NCI-H128 (cell line): Measurements from ENCODE around the gene ANAPC7.
"Not testable (repeated sequence)": the region's sequence is repeated elsewhere in the genome, so short reads cannot be mapped to it uniquely, and the experiment has no call there.

Experiments
- DNase-seq: peaks from one replicate; lab custom pipeline; 2025; ENCODE audit not compliant: unreplicated experiment; lab: John Stamatoyannopoulos, UW

The ANAPC7 gene

DNA sequence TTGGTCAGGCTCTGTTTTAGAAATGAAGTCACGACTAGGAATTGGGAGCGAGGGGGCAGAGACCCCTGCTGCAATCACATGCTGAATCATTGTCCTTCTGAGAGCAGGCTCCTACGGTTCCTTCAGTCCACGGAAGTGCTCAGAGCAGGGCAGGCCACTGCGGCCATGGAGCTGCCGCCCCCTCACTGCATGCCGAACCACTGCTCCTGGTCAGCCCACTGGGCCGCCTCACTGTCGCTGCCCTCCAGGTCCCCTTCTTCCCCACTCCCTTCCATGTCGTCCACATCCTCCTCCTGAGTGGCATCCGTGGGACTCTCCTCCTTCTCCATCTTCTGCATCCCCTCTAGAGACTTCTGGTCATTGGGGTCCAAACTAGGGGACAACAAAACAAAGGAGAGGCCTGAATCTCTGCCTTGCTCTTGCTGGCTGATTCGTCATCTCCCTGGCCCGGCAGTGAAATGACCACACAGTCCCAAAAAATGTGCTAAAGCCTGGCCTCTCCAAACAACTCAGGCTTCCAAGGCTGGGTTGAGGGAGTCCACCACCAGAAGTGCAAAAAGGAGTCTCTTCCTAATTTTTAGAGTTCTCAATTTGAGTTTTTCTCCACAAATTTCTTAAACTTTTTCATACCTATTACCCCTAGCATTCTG, 29.4 kb downstream of the ANAPC7 start:
- DNase-seq = no peak

DNA sequence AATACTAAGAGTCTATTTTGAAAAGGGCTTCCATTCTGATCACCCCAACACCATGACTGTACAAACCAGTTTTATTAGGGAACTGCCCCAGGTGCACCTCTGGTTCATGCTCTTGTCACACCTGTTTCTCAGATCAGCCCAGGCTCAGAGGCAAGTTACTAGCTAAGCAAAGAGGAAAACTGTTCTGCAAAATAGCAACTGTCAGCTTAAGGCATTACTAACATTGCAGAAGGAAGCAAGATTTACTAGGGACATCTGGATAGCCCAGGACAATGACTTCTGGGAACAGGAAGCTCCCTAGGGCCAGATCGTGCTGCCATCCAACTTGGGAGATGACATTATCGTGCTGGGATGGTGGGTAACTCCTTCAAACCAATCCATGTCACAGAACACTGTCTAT, 30.1 kb downstream of the ANAPC7 start:
- no peak for DNase-seq

DNA sequence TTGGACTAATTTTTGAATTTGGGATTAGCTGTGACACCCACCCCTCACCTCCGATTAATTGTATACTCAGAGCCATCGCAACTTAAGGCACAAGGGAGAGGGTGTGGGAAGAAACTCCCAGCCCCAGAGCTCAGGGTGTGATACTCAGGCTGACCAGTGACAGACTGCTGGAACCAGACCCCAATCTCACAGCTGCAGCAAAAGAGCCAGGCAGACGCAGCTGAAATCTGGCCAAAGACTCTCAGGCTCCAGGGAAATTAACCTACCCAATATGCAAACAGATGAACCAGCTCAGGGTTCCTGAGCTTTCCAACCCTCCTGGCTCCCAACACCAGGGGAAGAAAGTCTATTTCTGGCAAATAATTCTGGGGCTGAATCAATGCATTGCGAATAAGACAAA, 30.5 kb downstream of the ANAPC7 start:
- DNase-seq = no peak

DNA sequence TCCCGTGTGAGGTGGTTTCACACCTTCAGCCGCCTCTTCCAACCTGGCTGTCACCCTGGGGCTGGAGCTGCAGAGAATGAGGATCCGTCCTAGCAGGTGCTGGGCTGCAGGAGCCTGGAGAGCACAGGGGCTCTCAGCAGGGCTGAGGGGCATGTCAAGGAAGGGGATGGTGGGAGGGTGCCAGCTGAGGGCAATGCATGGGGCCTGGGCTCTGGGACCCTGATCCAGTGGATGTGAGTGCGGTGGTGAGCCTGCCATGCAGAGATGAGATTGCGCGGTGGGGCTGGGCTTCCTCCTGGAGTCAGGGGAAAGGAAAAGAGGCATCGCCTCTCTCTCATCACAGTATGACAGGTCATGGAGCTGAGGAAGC, 31.5 kb downstream of the ANAPC7 start:
- DNase-seq = no peak

DNA sequence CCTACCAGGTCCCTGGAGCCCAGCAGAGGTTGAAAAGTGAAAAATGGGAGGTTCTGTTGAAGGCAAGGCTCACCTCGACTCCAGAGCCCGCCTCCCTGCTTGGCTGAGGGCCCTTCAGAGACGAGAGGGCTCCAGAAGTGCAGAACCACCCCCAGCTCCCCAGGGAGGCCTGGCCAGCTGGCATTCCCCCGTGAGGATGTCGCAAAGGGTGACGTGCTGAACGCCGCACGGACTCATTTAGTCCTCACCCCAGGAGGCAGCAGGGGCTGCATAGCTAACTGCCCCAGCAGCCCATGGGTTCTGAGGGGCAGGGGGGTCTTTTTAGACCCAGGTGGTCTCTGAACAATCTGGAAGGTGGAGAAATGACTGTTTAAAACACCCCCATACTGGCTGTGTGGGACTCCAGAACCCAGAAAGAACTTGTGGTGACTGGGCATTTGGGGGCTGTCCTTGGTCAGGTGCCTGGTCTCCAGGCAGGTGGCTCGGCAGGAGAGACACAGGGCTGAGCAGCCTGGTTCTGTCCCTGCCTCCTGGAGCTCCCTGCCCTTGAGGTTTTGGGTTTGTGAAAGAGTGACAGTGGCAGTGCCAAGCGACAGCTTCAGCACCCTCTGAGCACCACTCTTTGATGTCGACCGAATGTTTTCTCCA, 32.0 kb downstream of the ANAPC7 start:
- peak; percentile 14 for DNase-seq

DNA sequence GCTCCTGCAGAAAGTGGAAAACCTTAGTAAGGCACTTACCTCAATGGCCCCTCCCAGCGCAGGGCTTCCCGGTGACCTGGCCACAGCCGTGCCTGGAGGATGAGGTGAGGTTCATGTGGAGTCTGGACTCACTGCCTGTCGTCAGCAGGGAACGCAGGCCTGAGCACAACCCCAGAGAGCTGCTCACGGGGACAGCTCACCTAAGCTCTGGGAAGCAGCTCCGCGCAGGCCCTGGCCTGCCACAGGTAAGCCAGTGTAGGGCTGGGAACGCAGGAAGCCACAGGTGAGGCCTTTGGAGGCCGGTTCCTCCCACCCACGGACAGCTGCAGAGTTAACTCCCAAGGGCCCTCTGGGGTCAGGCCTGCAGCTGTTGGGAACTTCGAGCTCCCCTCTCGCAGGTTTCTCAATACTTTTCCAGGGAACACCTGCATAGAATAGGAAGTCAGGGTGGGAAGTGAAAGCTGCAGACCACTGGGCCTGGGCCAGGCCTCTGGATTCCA, 32.7 kb downstream of the ANAPC7 start:
- no peak for DNase-seq

DNA sequence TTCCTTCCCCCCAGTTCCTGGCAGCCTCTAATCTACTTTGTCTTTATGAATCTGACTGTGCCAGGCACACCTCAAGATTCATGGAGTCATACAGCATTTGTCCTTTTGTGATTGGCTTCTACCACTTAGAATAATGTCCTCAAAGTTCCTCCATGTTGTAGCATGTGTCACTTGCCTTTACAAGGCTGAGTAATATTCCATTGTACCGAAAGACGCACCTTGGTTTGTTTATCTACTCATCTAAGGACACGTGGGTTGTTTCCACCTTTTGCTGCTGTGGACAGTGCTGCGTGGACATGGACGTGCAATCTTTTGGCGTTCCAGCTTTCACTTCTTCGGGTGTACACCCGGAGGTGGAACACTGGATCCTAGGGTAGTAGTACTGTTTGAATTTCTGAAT, 33.5 kb downstream of the ANAPC7 start:
- DNase-seq = no peak

DNA sequence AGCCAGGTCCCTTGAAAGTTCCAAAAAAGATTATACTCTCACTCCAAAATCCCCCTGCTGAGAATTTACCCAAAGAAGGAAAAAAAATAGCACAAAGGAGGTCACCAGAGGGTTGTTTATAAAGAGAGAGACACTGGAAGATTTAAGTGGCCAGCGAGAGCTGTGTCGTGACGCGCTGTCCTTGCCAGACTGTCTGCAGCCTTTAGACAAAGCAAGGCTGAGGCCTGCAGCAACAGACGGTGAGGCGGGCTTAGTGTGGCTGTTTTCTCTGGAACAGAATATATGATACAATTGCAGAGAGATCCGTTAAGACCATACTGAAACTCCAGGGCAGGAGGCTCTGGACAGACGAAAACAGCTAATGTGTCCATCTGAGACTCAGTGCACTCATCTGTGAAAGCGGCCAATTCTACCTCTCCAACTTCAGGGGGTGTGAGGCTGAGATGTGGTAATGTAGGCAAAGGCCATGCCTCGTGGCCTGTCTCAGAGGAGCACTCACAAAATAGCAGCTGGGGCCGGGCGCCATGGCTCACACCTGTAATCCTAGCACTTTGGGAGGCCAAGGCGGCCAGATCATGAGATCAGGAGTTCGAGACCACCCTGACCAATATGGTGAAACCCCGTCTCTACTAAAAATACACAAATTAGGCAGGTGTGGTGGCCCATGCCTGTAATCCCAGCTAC, 36.2 kb downstream of the ANAPC7 start:
- DNase-seq = no peak

DNA sequence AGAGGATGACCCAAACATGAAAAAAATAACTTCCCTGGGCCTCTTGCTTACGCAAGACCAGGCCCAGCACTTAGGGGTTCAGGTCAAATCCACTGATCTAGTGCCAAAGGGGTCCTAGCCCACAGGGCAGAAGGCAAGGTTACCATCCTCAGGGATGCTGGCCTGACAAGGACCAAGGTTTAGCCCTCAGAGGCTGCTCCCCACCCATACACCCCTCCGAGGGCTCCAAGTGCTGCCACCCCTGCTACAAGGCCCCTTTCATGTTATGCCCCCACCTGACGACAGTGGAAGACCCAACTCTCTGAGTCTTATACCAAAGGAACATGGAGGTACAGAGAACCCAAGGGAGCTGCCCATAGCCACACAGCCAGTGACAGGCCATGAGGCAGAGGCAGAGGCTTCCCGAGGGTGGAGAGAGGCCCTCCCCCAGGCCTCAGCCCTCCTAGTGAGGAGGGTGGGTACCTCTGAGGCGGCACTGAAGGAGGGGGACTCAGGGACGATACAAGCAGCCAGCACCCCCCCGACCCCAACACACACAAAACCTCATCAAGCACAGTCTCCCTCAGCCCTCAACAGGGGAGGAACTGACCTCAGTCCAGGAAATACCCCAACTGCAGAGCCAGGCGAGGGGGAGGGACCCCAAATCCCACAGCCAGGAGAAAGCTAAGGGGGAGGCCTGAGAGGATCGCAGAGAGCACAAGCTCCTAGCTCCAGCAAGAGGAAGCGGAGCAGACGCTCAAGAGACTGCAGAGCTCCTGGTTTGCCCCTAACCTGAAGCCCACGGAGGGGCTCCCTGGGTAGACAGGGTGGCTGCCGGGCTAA, 37.0 kb downstream of the ANAPC7 start:
- DNase-seq = no peak

DNA sequence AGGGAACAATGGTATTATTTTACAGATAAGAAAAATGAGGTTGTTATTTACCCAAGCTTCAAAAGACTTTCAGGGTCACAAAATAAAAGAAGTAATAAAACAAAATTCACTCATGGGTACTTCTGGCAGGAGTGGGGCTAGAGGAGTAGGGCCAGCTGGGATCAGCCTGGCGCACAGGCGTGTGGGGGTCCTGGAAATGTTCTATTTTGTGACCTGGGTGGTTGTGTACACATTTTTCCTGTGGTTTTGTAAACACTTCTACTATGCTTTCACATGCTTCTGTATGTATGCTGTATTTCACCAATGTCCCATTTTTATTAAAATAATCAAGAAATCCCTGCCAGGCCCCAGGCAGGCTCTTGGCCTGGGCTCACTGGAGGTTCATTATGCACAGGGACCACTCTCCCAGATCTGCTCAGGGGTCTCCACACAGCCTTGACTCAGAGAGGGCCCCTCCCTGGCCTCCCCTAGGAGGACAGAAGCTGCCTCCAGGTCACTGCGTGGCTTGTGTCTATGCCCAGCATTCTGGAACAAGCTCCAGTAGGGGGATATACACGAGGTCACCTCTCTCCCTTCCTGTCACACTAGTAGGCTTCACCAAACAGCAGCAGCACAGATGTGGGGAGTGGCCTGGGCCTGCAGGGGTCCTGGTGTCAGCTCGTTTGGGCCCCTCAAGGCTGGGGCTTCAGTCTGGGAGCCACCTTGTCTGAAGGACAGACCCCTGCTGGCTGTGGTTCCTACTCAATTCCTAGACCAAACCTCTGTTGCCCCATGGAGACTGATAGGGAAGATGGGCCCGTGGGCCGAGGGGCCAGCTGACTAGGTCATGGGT, 37.8 kb downstream of the ANAPC7 start:
- DNase-seq = no peak

DNA sequence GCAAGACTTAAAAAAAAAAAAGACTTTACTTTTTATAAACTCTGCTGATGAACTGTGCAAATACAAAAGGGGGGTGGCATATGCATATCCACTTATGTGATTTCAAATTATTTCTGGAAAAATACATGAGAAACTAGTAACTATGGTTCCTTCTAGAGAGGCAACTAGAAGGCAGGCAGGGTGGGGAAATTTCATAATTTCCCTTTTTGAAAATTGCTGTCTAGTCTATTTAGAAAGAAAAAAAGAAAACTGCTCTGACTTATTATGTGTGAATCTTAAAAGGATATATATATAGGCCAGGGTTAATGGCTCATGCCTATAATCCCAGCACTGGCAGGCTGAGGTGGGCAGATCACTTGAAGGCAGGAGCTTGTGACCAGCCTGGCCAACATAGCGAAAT, 42.3 kb downstream of the ANAPC7 start:
- DNase-seq = no peak

DNA sequence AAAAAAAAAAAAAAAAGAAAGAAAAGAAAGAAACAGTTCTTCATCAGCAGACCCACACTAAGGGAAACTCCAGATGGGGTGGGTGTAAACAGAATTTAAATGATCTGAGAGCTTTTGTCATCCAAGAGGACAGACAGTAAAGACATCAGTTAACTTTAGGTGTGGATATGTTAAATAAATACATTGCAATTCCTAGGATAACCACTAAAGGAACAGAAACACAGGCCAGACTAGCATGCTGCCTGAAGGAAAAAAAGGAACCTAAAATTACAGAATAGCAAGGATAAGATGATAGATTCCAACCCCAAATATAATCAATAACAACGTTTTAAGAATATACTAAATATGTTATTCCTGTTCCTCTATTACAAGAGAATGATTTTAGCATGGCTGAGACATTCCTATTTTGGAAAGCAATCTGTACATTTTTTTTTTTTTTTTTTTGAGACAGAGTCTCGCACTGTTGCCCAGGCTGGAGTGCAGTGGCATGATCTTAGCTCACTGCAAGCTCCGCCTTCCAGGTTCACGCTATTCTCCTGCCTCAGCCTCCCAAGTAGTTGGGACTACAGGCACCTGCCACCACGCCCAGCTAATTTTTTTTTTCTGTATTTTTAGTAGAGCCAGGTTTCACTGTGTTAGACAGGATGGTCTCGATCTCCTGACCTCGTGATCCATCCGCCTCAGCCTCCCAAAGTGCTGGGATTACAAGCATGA, 45.0 kb downstream of the ANAPC7 start:
- not testable (repeated sequence) for DNase-seq

DNA sequence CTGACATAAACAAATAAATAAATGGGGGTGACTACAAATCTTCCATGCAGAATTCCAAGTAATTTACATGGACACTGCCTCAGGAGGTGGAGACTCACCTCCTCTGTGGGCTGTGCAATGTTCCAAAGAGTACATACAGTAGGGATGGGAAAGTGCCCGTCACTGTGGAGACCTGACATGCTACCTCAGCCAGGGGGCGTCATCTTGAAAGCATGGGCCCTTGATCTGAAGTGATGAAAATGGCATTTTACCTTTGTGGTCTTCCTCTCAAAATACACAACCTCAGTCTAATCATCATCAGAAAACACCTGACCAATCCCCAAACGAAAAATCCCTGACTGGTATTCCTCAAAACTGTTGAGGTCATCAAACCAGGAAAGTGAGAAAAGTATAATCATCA, 48.4 kb downstream of the ANAPC7 start:
- no peak for DNase-seq

DNA sequence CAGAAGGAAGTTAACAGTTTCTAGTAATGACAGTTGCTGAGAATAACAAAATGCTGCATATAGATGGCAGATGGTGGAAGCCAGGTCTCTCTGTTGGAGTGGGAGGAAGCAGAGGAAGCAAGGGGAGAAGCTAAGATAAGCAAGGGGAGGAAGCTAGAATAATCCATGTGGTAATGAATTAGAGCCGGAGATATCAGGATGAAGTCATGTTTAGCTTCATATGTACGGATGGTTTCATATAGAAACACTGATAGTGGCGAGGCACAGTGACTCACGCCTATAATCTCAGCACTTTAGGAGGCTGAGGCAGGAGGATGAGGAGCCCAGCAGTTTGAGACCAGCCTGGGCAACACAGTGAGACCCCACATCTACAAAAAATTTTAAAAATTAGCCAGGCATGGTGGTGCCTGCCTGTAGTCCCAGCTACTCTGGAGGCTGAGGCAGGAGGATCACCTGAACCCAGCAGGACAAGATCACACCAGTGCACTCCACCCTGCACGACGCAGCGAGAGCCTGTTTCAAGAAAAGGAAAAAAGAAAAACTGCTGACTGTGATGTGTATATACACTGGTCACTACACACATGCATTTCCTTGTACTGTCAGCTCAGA, 49.2 kb downstream of the ANAPC7 start:
- no peak for DNase-seq

DNA sequence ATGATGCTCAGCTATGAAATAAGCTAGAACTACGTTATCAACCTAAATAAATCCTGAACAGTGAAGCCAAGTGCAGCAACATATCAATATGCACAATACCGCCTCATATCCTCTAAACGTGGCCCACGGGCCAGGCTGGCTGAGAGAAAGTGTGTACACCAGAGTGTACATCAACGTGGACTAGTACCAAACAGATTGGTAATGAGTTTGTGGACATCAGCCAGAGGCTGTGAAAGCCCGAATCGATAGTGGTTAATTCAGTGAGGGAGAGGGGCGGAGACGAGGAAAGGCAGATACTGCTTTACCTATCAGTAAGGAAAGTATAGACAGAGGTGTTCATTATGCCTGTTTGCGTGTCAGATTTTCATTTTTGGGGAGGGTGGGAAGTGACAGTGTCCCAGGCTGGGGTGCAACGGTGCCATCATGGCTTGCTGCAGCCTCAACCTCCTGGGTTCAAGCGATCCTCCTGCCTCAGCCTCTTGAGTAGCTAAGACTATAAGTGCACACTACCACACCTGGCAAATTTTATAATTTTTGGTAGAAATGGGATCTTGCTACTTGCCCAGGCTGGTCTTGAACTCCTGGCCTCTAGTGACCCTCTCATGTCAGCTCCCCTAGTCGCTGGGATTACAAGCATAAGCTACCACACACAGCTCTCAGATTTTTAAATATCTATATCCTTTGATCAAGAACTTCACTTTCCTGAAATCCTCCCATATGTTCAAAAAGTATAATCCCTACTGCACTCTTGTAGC, 50.1 kb downstream of the ANAPC7 start:
- no peak for DNase-seq

DNA sequence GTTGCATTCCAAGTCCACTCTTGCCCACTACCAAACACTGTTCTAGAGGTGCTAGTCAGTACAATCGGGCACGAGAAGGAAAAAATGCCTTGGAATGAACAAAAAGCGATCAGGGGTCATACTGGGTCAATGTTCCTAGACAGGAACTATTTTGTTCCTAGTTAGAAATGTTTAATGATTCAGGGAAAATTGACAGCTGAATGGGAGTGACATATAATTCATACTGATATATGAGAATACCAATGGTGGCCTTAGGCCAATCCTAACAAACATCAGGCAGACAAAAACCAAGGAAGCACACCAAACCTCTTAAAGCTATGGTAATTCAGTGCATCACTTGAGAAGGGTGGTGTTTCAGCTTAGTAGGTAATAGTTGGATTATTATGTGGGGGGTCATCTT, 51.1 kb downstream of the ANAPC7 start:
- DNase-seq = no peak

DNA sequence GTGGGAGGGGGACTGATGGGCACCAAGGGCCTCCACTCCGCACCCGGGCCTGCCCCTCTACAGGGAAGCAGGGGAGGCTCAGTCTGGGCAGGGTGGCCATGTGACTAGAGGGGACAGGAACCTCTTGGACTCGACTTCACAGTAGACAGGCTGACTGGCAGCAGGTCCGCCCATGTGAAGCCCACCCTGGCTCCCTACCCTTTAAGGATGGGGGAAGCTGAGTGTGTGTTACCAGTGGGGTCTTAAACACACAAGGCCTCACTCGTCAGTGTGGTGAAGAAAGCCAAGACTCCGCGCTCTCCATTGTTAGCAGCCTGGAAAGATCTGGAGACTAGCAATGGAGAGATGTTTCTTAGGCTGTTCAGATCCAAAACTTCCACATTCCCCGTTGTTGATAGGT, 52.4 kb downstream of the ANAPC7 start:
- DNase-seq = no peak

DNA sequence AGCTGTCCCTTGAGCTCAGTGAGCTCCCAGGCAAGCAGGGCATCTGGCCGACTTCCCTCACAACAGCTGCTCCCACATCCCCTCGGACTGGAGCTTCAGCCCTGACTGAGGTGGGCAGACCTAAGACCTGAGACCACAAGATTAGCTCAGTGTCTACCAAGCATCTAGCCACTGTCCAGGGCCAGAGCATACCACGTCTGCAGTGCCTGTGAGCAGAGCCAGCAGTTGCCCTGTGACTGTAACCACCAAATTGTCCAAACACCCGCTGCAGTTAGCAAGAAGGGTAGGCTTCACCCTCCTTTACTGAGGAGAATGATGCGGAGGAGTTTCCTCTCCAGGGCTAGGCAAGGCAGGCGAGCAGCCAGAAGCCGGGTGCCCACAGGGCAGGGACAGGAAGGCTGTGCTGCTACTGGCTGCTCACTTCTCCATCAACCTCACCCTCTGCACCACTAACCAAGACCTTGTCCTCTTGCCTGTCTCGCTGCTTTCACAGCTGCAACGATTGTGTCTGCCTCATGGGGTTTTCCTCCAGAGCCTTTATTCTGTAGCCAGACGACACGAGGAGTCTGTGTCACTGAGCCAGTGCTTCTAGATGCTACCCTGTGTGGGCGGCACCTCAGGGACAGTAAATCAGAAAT, 53.9 kb downstream of the ANAPC7 start:
- no peak for DNase-seq
